ENCODE results near the gene GSPT2.
"Not testable (repeated sequence)": the region's sequence is repeated elsewhere in the genome, so short reads cannot be mapped to it uniquely, and the experiment has no call there.

Gene GSPT2

DNA sequence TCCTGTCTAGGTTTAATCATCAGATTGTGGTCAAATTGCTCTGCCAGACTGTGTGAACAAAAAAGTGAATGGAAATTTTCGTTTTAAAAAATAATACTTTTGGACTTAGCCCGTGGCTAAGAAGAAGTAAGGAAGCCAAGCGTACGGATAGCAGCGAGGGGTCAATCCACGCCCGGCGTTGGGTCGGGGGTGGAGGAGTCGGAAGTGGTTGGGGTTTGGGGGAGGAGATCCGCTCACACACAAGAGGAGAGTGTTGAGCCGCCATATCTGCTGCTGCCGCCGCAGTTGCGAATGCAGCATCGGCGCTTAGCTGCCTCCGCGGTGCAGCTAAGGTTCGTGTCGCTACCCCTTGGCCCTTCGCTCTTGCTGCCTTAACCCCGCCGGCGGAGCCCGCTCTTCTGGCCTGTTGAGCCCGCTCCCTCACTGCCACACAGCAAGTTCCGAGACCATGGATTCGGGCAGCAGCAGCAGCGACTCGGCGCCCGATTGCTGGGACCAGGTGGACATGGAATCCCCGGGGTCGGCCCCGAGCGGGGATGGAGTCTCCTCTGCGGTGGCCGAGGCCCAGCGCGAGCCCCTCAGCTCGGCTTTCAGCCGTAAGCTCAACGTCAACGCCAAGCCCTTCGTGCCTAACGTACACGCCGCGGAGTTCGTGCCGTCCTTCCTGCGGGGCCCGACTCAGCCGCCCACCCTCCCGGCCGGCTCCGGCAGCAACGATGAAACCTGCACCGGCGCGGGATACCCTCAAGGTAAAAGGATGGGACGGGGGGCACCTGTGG, at the start of gene GSPT2:
TSS of gene GSPT2 (plus strand) at position 264 of the 779 bp plus-strand sequence. CDS start at position 449, 185 bp downstream.
- no peak for DNase-seq

- DNase-seq, result no peak
Measured at GRCh38 chrX:51694254-51694653, 49.0 kb upstream of the GSPT2 start.

GRCh38 chrX:51697397-51697796, 45.8 kb upstream of the GSPT2 start:
- no peak for DNase-seq

GRCh38 chrX:51710277-51711164, 32.7 kb upstream of the GSPT2 start, which contains the start of gene CENPVL1:
Gene CENPVL1 (plus strand): TSS chrX:51710512. CDS start chrX:51710512, 0 bp downstream.
- not testable (repeated sequence) for DNase-seq

DNA sequence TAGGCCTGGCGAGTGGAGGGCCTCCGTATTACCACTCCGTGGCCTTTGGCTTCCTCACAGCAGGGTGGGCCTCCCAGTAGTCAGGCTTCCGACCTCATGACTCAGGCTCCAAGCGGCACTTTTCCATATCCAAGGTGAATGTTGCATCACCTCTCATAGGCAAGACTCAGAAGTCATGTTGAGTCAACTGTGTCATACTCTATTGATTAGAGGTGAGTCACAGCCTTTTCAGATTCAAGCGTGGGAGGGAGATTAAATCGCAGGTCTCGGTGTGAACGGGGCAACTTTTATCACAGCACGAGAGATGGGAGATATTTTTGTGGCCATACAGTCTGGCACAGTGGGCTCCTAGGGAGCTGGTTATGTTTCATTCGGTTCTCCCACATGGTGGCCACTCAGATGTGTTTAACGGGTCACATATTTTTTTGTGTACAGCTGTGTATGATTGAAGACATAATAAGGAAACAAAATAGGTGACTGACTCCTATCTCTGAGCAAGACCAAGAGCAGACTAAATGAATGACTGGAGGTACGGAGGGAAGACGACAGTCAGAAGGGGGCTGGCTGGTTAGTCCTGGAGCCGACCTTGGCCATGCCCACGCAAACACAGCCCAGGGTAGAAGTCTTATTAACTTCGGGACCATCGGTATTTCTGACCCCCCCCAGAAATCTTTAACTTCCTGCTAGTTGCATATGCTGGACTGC, 30.1 kb upstream of the GSPT2 start:
- DNase-seq, result not testable (repeated sequence)

DNA sequence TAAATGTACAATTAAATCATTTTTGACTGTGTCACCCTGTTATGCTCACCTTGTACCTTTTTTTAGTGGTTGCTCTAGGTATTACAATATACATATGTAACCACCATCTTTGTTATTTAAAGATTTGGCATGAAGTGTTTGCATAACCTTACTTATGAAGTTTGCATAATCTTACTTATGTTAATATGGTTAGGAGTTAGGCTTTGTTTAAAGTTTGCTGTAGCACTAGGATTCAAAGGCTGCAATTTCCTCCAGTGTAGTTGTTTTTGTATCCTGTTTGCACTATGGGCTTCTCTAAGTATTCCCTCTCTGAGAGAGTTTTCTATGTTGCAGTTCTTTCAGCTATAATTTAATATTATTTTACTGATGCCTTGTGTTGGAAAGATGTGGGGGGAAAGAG, 15.0 kb upstream of the GSPT2 start:
- DNase-seq, result no peak

DNA sequence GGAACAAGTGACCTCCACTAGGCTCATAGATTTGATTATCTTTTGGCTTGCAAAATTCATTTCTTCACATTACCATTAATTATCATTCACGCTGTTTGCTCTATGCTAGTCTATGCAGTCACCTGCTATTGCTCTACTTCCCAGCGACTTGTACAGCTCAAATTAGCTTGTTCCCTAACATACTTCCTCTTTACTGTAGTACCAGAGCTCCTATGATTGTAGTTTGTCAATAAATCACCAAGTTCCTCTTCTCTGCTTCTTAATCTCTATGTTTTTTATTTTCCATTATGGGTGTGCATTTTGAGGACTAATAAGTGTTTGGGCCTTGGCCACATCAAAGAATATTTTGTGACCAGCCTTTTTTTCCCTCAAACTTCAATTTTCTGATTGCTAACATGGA, 6.2 kb upstream of the GSPT2 start:
- no peak for DNase-seq

GRCh38 chrX:51742586-51742985, 656 bp upstream of the GSPT2 start:
- DNase-seq, result no peak

DNA sequence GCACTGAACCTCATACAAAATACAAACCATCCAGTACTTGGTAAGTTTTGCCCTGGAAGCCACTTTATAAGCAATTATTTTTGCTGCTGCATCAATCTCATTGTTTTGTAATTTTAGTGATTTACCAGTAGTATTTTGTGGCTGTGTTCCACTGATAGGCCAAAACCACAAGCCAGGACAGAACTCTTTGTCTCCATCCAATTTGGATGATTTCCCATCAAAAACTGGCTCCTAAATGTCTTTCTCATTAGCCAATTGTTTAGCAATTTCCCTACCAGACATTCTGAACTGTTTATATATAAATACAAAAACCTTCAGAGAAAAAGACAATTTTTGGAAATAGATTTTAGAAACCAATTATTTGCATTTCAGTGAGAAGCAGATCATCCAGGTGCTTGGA, 4.4 kb downstream of the GSPT2 start:
- DNase-seq, result no peak

GRCh38 chrX:51759055-51759839, 16.0 kb downstream of the GSPT2 start:
- DNase-seq, result no peak

DNA sequence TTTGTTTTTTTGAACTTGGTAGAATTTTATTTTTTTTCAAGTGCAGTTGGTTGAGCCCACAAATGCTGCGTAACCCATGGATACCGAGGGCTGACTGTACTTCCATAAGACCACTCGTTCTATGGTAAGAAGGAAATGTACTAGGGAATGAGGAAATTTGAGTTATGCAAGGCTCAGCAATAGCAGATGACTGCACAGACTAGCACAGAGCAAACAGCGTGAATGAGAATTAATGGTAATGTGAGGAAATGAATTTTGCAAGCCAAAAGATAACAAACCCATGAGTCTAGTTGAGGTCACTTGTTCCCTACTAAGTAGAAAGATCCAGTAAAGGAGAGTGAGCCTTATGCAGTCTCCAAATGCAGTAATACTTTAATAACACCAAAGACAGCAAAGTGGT, 17.4 kb downstream of the GSPT2 start:
- DNase-seq, result no peak

DNA sequence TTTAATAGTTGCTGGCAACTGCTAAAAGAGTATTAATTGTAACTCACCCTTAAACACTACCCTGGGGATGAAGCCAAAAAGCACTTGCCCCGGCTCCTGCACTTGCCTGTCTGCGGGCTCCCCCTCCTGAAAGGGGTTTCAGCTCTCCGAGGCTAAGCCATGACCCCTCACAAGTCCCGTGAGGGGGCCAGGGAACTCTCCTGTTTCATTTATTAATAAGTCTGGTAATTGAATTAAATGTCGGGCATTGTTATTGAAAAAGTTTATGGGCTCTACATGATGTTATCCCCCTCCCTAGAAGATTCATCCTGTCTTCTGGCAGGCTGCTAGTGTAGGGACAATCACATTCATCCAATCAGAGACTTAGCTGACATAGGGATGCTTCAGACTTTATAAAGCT, 23.3 kb downstream of the GSPT2 start:
- DNase-seq, result no peak

DNA sequence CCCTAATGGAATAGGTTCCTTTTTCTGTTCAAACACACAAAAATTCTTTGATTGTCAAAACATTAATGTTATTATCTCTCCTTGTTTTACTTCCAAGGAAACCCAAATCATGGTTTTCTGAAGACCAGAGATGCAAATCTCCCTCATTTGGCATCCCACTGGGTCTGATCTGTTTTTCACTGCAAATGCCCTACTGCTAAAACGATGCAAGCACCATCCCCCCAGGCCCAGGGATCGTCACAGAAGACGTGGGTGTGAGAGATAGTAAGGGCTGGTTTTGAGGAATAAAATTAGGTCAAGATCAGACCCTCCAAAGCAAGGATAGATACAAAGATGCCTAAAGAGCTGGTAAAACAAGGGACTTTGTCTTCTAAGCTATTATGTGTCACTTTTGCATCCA, 33.6 kb downstream of the GSPT2 start:
- no peak for DNase-seq

- no peak for DNase-seq
Measured at GRCh38 chrX:51779306-51779705, 36.1 kb downstream of the GSPT2 start.

DNA sequence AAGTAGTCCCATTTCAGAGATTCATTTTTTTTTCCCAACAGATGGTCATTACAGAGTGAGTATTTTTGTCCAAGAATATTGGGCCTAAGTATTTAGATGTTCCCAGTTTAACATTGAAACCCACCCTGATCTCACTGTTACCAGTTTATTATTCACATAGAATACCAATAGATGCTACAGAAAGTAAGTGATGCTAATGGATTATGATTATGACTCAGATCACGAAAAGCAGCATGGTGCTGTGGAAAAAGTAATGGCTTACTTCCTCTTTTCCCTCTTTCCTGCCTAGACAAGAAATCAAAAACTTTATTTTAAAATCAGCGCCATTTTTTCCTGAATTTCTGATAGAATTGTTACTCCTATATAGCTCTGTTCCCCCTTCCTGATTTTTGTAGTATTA, 51.9 kb downstream of the GSPT2 start:
- DNase-seq, result no peak
